HG02870 (cell line): ENCODE measurements around the gene TEX36.
"Not testable (repeated sequence)": the region's sequence is repeated elsewhere in the genome, so short reads cannot be mapped to it uniquely, and the experiment has no call there.

Experiments
- ATAC-seq: cut with Tn5 transposase; IDR thresholded peaks from one replicate; pipeline ENCODE4 v1.9.1; 2021; ENCODE audit warnings: mild to moderate bottlenecking, moderate library complexity; ENCODE audit not compliant: unreplicated experiment

The TEX36 gene

DNA sequence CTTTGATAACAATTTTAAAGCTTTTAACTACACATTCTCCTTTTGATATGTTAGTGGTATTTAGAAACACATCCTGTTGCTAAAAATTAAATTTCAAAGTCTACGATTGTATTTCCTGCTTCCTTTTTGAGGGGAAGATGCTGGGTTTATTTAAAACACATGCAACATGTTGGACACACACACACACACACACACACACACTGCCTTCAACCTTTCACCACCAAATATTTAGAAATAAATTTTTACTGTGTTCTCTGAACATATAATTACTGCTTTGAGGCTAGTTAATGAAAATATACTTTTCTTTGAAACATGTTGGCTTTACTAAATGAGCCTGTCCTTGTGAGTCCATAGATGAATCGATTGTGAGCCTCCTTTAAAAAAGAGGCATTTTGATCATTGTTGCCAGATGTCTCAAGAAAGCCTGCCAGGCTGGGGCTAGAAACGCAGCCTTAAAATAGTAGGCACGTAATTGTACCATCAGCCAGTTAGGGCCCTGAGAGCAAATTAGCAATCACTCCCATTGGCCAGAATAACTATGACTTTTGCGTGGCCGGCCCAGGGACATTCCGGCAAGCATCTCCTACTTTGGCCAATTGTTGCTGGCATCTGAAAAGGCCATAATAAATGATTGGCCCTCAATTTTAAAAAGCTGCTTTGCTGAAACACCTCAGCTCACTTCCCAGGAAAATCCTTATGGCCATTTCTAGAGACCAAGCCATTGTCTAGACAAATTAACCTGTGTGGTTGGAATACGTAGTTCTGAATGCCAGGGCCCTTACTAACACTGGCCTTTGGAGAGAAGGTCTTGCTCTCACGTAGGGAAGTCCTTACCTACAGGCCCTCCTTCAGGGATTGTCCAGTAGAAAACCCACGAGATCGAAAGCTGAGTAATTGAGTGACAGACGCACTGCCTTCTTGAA lies 9.9 kb upstream of the TEX36 start:
- no peak for ATAC-seq

DNA sequence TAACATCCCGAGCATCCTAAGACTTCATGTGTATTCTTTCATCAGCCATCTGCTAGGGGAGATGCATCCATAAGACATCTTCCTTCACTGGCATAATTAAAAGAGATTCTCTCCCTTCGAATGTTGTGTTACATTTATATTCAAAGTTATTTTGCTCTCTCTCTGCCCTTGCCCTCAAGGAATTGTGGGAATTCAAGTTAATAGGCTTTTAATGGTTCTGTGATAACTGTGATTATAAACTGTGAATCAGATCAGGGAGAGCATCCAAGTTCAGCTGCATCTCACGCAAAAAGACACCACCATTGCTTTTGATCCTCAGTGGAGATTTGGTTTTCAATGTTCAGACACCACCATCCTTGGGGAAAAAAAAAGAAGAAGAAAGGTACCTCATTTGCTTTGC lies 9.2 kb upstream of the TEX36 start:
- no peak for ATAC-seq

DNA sequence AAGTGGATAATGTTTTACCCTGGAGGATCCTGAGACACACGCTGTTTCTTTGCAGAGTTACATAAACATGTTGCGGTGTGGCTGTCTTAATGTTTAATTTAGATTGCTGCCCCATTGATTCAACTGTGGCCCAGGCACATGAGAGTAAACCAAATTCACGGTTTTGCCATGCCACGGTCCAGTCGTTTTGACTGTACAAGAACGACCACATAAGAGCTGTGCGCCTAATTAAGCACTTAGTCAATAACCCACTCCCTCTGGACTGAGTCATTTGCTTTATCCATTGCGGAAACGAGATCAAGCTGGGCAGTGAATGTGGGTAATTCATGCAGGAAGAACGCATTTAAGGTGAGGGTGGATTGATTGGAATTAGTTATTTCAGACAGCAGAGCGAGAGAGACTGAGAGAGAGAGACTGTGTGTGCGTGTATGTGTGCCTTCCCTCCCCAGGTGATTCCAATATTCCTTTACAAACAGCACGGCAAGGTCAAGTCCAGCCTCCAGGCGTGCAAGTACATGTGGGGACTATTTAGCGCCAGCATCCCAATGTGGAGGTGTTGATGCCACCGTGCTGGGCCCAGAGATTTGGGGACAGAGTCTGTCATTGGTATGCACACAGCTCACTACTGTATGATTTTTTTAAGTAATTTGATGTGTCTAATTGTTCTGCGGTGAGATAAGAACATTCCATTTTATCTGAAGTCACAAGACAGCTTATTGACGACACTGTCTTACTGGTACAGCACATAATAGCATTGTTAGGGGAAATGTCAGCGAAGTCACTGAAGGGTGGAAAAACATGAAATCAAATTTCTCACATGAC lies 8.4 kb upstream of the TEX36 start:
- no peak for ATAC-seq

DNA sequence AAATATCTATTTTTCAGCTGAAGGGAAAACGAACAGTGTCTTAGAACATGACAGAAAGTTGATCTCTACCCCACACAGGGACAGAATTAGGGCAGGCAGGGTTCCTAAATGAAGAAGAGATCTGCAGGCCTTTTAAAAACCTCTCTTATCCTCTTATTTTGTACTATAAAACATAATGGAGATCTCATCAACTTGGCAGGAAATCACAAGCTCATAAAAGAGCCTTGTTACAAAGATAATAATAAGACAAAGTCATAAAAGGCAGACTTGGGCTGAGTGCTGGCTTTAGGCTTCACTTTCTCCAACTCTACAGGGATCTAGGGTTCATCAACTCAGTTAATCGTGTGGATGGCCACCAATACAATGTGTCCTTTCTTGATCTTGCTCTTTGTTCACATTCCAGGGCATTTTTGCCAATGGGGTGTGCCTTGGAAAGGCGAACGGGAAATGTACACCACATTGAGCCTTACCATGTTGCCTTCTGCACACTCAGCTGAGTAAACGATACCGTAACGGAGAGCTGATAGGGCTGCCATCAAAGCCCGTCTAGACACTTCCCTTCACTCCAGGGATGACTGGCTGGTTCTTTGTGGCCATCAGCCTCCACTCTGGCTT lies 7.1 kb upstream of the TEX36 start:
- ATAC-seq, result no peak

- ATAC-seq, result no peak
Measured at GRCh38 chr10:125687507-125688185, 4.7 kb upstream of the TEX36 start.

GRCh38 chr10:125684581-125684980 lies 1.6 kb upstream of the TEX36 start:
- no peak for ATAC-seq

DNA sequence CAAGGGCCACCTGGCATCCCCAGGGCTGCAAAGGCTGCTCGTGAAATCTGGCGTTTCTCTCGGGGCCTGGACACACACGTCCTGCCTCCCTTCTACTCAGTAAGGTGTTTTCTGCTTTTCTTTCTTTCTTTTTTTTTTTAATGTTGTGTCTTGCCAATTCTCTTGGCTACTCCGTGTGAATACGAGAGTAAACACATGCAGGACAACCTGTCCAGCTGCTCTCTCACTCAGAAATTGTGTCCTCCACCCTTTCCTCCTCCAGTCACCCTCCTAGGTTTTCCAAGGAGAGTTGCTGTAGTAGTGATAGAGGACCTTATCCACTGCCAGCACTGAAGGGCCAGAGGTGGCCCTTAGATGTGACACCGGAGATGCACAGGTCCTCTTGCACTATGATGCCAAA lies 858 bp upstream of the TEX36 start:
- ATAC-seq, result no peak

- ATAC-seq, result no peak
Measured at GRCh38 chr10:125679436-125679835, 3.5 kb downstream of the TEX36 start.

- no peak for ATAC-seq
Measured at GRCh38 chr10:125672884-125673283, 10.1 kb downstream of the TEX36 start.

GRCh38 chr10:125662584-125662983 lies 20.4 kb downstream of the TEX36 start:
- ATAC-seq, result no peak

GRCh38 chr10:125661941-125662515 lies 20.9 kb downstream of the TEX36 start:
- ATAC-seq, result no peak

DNA sequence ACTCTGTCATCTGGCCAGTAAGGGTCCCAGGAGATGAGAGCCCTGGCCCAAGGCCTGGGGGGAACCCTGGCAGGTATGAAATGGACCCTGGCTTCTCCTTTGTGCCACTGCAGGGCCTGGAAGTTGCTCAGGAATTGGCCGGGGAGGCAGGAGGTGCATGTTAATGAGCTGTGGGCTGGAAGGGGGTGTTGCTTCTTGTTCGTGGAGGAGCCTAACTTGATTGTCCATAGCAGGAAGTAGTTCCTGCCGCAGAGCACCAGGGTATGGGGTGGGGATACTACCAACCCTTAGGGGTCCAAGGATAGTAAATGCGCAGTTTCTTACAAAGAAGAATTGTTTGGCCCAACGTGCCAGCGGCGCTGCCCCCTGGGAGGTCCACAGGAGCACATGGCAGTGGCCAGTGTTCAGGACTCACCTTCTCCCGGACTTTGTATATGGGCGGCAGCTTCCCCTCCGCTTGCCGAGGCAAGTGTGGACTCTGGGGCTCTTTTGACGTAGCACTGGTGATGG lies 21.5 kb downstream of the TEX36 start:
- no peak for ATAC-seq

GRCh38 chr10:125659071-125659470 lies 23.9 kb downstream of the TEX36 start:
- no peak for ATAC-seq

GRCh38 chr10:125656523-125656922 lies 26.4 kb downstream of the TEX36 start:
- no peak for ATAC-seq

- ATAC-seq, result not testable (repeated sequence)
Measured at GRCh38 chr10:125653113-125653512, 29.9 kb downstream of the TEX36 start.

GRCh38 chr10:125646311-125646710 lies 36.7 kb downstream of the TEX36 start:
- ATAC-seq, result no peak

DNA sequence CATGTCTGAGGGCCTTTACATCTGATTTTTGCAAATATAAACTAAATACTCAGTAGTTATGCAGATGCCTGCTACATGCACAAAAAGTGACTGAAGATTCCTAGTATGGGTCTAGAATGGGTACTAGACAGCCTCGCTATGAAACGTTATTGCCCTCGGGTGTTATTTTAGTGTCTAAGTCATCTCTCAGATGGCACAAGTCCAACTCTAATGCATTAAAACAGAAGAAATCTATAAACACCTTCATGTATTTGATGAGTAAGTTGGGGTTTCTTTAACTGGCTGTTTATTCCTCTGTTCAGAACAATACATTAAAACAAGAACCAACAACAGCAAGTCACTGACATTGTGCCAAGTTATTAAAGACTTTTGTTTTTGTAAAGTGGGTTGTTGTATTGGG lies 41.6 kb downstream of the TEX36 start:
- no peak for ATAC-seq

GRCh38 chr10:125640653-125641052 lies 42.3 kb downstream of the TEX36 start:
- no peak for ATAC-seq

- ATAC-seq, result no peak
Measured at GRCh38 chr10:125639846-125640245, 43.1 kb downstream of the TEX36 start.

- ATAC-seq, result no peak
Measured at GRCh38 chr10:125638555-125638954, 44.4 kb downstream of the TEX36 start.
